Endothelial cell of umbilical vein (primary cell): ENCODE measurements around the gene HEXA.

Experiments
- CTCF ChIP-seq, 2 donors: IDR thresholded peaks; 1 replicate in 1 of 2; 2 replicates in 1 of 2; pipeline ENCODE4 v1.5.1; 2011; ENCODE audit warnings: low read length in 2 of 2, mild to moderate bottlenecking in 2 of 2, moderate library complexity in 2 of 2, control low read depth in 1 of 2, inconsistent platforms in 1 of 2, low read depth in 1 of 2; ENCODE audit not compliant: insufficient read depth in 1 of 2; ENCODE audit errors: extremely low read depth in 1 of 2
- EZH2 ChIP-seq: IDR thresholded peaks from 2 replicates; pipeline ENCODE4 v1.6.1; 2012; ENCODE audit warnings: borderline replicate concordance, low read depth, mild to moderate bottlenecking, moderate library complexity, low read length, inconsistent platforms; ENCODE audit not compliant: severe bottlenecking
- JUN ChIP-seq: IDR thresholded peaks from 2 replicates; pipeline ENCODE4 v1.6.1; 2011; ENCODE audit warnings: borderline replicate concordance, low read depth; ENCODE audit not compliant: insufficient read length, insufficient read depth
- MAX ChIP-seq: IDR thresholded peaks from 2 replicates; pipeline ENCODE4 v1.6.1; 2011; ENCODE audit not compliant: insufficient read depth, insufficient read length
- MYC ChIP-seq: IDR thresholded peaks from one replicate; pipeline ENCODE4 v1.6.1; 2011; ENCODE audit warnings: mild to moderate bottlenecking, low read depth, low read length
- POLR2A ChIP-seq: IDR thresholded peaks from 2 replicates; pipeline ENCODE4 v1.6.1; 2012; ENCODE audit warnings: low read depth, mild to moderate bottlenecking, control low read depth, low read length
- POLR2AphosphoS5 ChIP-seq: IDR thresholded peaks from 2 replicates; pipeline ENCODE4 v1.6.1; 2012; ENCODE audit warnings: low read depth, mild to moderate bottlenecking, control low read depth, low read length, moderate library complexity; ENCODE audit not compliant: insufficient read depth

- TF ChIP-seq CTCF (IDR thresholded peaks at IDR 0.05; ENCODE audit: extremely low read depth in 1 of 2, insufficient read depth in 1 of 2, low read depth in 1 of 2, low read length in 2 of 2) (no peak), POLR2AphosphoS5 (no peak), EZH2 (no peak), JUN (no peak), POLR2A (no peak), MYC (no peak), MAX (no peak)
Measured at GRCh38 chr15:72318408-72318942, 57.3 kb downstream of the HEXA start.
